OCI-LY3 (cell line): ENCODE results near the gene SNX6.
"Not testable (repeated sequence)": the region's sequence is repeated elsewhere in the genome, so short reads cannot be mapped to it uniquely, and the experiment has no call there.

Experiments
- H2AFZ ChIP-seq: fragments of 200-600, 300-600 bp; shearing (Covaris generic); 2 replicates; pipeline ENCODE4 v1.6.0; 2014; ENCODE audit warnings: antibody characterized with exemption, low read depth, low read length
- H3K27ac ChIP-seq: fragments of 200-600, 300-600 bp; sonication (generic); 2 replicates; pipeline ENCODE4 v1.5.1; 2014; ENCODE audit warnings: mild to moderate bottlenecking, low read length, moderate library complexity, mixed read lengths
- H3K27me3 ChIP-seq: fragments of 200-600, 300-600 bp; sonication (generic); 2 replicates; pipeline ENCODE4 v1.6.1; 2014; ENCODE audit warnings: low read depth, low read length, mixed read lengths
- H3K36me3 ChIP-seq: fragments of 200-600, 300-600 bp; sonication (generic); replicated peaks from 2 replicates; pipeline ENCODE3; 2014; ENCODE audit warnings: low read depth, low read length, mixed read lengths
- H3K4me1 ChIP-seq: fragments of 300-600, 200-600 bp; sonication (generic); 2 replicates; pipeline ENCODE4 v1.6.1; 2014; ENCODE audit warnings: low read length, mixed read lengths
- H3K4me2 ChIP-seq: fragments of 200-600, 300-600 bp; sonication (generic); 2 replicates; pipeline ENCODE4 v1.6.1; 2014; ENCODE audit warnings: low read length, mixed read lengths
- H3K4me3 ChIP-seq: fragments of 300-600, 200-600 bp; sonication (generic); 2 replicates; pipeline ENCODE4 v1.5.1; 2014; ENCODE audit warnings: antibody characterized with exemption, mild to moderate bottlenecking, low read length, moderate library complexity
- H3K79me2 ChIP-seq: fragments of 300-600, 200-600 bp; shearing (Covaris generic); 2 replicates; pipeline ENCODE4 v1.6.1; 2014; ENCODE audit warnings: mild to moderate bottlenecking, low read length, mixed read lengths
- H3K9ac ChIP-seq: fragments of 300-600, 200-600 bp; shearing (Covaris generic); 2 replicates; pipeline ENCODE4 v1.6.0; 2014; ENCODE audit warnings: mild to moderate bottlenecking, low read length, moderate library complexity
- H3K9me3 ChIP-seq: fragments of 200-600, 300-600 bp; shearing (Covaris generic); 2 replicates; pipeline ENCODE4 v1.6.1; 2014; ENCODE audit warnings: low read length, mixed read lengths; ENCODE audit not compliant: insufficient read depth
- H4K20me1 ChIP-seq: fragments of 200-600, 300-600 bp; sonication (generic); 2 replicates; pipeline ENCODE4 v1.6.1; 2016; ENCODE audit warnings: low read length, mixed read lengths; ENCODE audit not compliant: insufficient read depth
- CTCF ChIP-seq: fragments of 200-600, 300-600 bp; sonication (generic); IDR thresholded peaks from 2 replicates; pipeline ENCODE4 v1.5.1; 2014; ENCODE audit warnings: antibody characterized with exemption, low read length, low read depth
- EZH2phosphoT487 ChIP-seq: fragments of 200-600 bp; shearing (Covaris generic); IDR thresholded peaks from 2 replicates; pipeline ENCODE4 v1.6.1; 2018; ENCODE audit warnings: antibody characterized with exemption, mixed run types, low read depth

SNX6 gene

DNA sequence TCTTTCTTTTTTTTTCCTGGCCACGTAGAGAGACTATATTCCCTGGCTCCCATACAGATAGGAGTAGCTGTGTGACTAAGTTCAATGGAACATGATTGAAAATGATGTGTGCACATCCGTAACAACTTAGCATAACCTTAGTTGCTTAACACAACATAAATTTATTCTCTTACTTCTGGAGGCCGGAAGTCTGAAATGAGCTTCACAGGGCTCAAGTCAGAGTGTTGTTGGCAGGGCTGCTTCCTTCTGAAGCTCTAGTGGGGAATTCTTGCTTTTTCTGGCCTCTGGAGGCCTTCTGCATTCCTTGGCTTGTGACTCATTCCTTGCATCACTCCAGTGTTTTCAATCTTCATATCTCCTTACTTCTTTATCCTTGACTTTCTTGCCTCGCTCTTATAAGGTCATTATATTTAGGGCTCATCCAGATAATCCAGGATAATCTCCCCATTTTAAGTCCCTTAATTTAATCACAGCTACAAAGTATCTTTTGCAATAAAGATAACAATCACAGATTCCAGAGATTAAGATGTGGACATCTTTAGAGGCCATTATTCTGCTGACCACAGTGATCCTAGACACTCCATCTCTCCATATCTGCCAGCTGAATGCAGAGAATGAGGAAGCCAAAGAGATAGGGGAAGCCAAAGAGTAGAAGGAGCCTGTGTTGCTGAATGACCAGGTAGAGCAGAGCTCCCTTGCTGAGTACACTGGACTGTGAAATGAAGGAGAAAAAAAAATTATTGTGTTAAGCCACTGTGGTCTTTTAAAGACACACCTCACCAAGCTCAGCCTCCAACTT is 21.0 kb upstream of the SNX6 start:
- H3K79me2 ChIP-seq = no peaks in the 10 kb centered on the region
- no peaks in the 10 kb centered on the region for H3K27me3 ChIP-seq
- H3K4me1 ChIP-seq = no peaks in the 10 kb centered on the region
- H3K9me3 ChIP-seq = no peaks in the 10 kb centered on the region
- no peak overlapping the region for H3K27ac ChIP-seq
- no peaks in the 10 kb centered on the region for H4K20me1 ChIP-seq
- no peak overlapping the region for H3K9ac ChIP-seq
- no peak overlapping the region for H3K4me2 ChIP-seq
- no peak overlapping the region for H3K4me3 ChIP-seq
- no peaks in the 10 kb centered on the region for H3K36me3 ChIP-seq
- H2AFZ ChIP-seq = no peak overlapping the region
- TF ChIP-seq CTCF (no peak), EZH2phosphoT487 (no peak)

- not testable (repeated sequence) for H3K9me3 ChIP-seq, H3K4me1 ChIP-seq, H2AFZ ChIP-seq, H3K4me3 ChIP-seq, H3K36me3 ChIP-seq, H3K27ac ChIP-seq, H4K20me1 ChIP-seq, H3K27me3 ChIP-seq, H3K79me2 ChIP-seq, H3K4me2 ChIP-seq, H3K9ac ChIP-seq
These were observed 20.1 kb upstream of the SNX6 start for GRCh38 chr14:34650006-34650405.

DNA sequence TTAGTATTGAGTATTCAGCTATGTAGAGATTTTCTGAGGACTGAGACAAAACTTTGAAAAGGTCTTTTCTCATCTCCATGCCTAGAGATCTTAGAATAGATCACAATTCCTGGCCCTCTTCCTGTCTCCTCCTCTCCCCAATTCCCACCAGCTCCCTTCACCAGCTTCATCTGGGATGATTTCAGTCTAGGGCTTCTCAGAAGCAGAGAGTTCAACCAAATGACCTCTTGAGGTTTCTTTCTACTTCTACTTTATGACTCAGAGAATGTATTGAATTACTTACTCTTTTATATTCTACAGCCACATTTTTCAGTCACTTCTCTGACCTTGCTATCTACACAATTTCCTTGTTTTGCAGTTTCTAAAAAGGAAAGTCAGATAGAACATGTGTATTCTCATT is 19.4 kb upstream of the SNX6 start:
- H2AFZ ChIP-seq = no peak overlapping the region
- no peaks in the 10 kb centered on the region for H3K4me1 ChIP-seq
- H3K27ac ChIP-seq = no peak overlapping the region
- no peak overlapping the region for H3K4me3 ChIP-seq
- TF ChIP-seq CTCF (no peak), EZH2phosphoT487 (no peak)
- H3K27me3 ChIP-seq = no peaks in the 10 kb centered on the region
- no peaks in the 10 kb centered on the region for H3K9me3 ChIP-seq
- H3K79me2 ChIP-seq = no peaks in the 10 kb centered on the region
- H3K9ac ChIP-seq = no peak overlapping the region
- no peaks in the 10 kb centered on the region for H3K36me3 ChIP-seq
- H4K20me1 ChIP-seq = no peaks in the 10 kb centered on the region
- H3K4me2 ChIP-seq = no peak overlapping the region

DNA sequence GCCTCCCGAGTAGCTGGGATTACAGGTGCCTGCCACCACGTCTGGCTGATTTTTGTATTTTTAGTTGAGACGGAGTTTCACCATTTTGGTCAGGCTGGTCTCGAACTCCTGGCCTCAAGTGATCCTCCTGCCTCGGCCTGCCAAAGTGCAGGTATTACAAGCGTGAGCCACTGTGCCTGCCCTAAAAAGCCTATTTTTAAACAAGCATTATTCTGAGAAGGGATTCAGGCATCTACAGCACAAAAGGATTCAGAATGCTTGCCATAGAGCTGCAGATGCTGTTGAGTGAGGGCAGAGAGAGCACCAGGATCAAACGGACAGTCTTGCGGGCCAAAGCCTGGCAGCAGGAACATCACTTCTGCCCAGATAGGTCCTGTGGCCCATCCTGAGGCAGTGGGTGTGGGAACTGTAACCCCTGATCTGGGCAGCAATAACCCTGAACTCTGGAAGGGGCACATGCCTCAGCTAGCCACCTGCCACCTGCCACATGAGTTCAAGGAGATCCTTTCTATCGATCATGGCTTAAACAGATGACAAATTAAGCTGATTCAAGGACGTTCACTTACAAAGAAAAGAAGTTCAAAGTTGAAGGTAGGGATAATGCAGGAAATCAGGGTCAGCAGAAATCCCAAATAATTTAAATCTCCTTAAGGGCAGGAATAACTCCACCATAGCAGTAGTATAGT is 16.8 kb upstream of the SNX6 start:
- no peak overlapping the region for H2AFZ ChIP-seq
- H3K27me3 ChIP-seq = no peaks in the 10 kb centered on the region
- no peak for TF ChIP-seq CTCF
- TF ChIP-seq EZH2phosphoT487 = no peak
- H3K36me3 ChIP-seq = no peaks in the 10 kb centered on the region
- H3K4me2 ChIP-seq = no peak overlapping the region
- H4K20me1 ChIP-seq = no peaks in the 10 kb centered on the region
- no peaks in the 10 kb centered on the region for H3K79me2 ChIP-seq
- H3K9ac ChIP-seq = no peak overlapping the region
- no peaks in the 10 kb centered on the region for H3K4me1 ChIP-seq
- H3K4me3 ChIP-seq = no peak overlapping the region
- H3K9me3 ChIP-seq = no peaks in the 10 kb centered on the region
- H3K27ac ChIP-seq = no peak overlapping the region
